ENCODE measurements around the gene SERTAD3. TPM values are rescaled to one million over a fixed set of nuclear protein-coding genes. Genes with fewer than 3 reads are reported as not detected.

The SERTAD3 gene
- total and polyA plus RNA-seq, 10 of the 15 experiments (the other 5 are each of a cell fraction or from before 2014, with no cell fraction given): 4.2 to 22.4 (median 13.7) TPM

DNA sequence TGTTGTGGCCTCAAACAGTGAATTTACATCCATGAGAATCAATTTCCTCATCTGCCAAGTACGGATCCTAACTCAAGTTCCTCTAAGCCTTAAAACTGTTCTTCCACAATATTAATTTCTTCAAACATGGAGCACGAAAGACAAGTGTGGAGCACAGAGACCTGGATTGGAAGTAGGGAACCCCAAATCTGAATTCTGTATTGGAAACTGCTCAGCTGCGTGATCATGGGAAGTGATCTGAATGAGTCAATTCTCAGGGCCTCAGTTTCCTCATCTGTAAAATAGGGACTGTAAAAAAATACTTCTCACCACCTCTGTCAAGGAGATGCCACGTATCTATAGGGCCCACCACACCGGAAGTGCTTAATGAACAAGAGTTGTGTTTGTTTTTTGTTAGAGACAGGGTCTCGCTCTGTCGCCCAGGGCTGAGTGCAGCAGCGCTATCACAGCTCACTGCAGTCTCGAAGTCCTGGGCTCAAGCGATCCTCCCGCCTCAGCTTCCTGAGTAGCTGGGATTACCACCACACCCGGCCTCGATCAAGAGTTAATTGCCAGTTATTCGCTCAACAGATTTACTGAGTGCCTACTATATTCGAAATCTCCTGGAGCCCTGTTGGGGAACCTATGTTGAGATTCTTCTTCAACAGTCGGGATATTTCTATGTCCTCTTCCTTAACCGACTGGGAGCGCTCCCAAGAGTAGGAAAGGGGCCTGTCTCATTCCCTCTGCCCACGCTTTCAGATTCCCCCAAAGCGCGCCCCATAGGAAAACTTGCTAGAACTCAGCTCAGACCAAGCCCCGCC, 1.6 kb downstream of the SERTAD3 start:
- H3K27me3 ChIP-seq (replicated peaks in 1 of 2; ENCODE audit: control insufficient read depth in 2 of 2, insufficient read depth in 2 of 2, low read length in 1 of 2): no peaks in the 10 kb centered on the region
- 5% methylated on average over 22 of the region's 22 CpGs for WGBS (ENCODE audit: insufficient coverage, insufficient replicate concordance, low lambda C conversion rate, missing lambda C conversion rate)
- RAD21 ChIA-PET (ENCODE audit: unreplicated experiment): interaction anchor here (0.7 to 3.3 kb wide), 15 partner anchors 9 to 335 kb away, joined by 3 to 35 read pairs (median 6); partner anchors contain the start of genes AKT2, BLVRB, C19orf47 and PLD3
- POLR2A ChIA-PET: interaction anchor here (0.5 to 4.7 kb wide), 22 partner anchors 8 to 311 kb away, joined by 3 to 55 read pairs (median 5); partner anchors contain the start of genes BLVRB, C19orf47, PLD3 and SERTAD1
- H3K4me1 ChIP-seq (ENCODE audit: control insufficient read depth, insufficient read depth, low read length): peaks cover 5% of the 10 kb centered on the region
- H3K79me2 ChIP-seq (ENCODE audit: control insufficient read depth, insufficient read depth, low read length): peaks cover 28% of the 10 kb centered on the region
- H3K9ac ChIP-seq (ENCODE audit: control insufficient read depth, insufficient read depth, low read length): peak overlapping the region; percentile 62
- no peak overlapping the region for H2AFZ ChIP-seq (ENCODE audit: control insufficient read depth, low read depth, low read length)
- peak overlapping the region; percentile 65 for H3K27ac ChIP-seq (ENCODE audit: control insufficient read depth, insufficient read depth)
- intact Hi-C loops (cut with micrococcal nuclease; ENCODE audit: unreplicated experiment): no loop called here
- peak overlapping the region; percentile 91 for H3K4me3 ChIP-seq
- CTCF ChIA-PET: interaction anchor here (1.0 to 4.6 kb wide), 9 partner anchors 8 to 303 kb away, joined by 3 to 40 read pairs (median 7); partner anchors contain the start of genes BLVRB and SERTAD1
- no peaks in the 10 kb centered on the region for H3K9me3 ChIP-seq (replicated peaks; ENCODE audit: control insufficient read depth, insufficient read depth, low read length)
- no peaks in the 10 kb centered on the region for H4K20me1 ChIP-seq (ENCODE audit: control insufficient read depth, insufficient read depth)
- peak overlapping the region; percentile 48 for H3K4me2 ChIP-seq (ENCODE audit: control insufficient read depth, insufficient read depth)
- DNase-seq (ENCODE audit: low read depth, low spot score): no peak
- FAIRE-seq: no peak
- H3K36me3 ChIP-seq (ENCODE audit: control insufficient read depth in 2 of 2, insufficient read depth in 2 of 2, low read length in 1 of 2): peaks cover 8 to 15% of the 10 kb centered on the region in 2 experiments; a peak in 3 of 4 replicates
- in situ Hi-C loops (cut with MboI): no loop called here
- TF ChIP-seq EGR1 (IDR thresholded peaks at IDR 0.05; ENCODE audit: borderline replicate concordance in 1 of 2, low read depth in 2 of 2, low read length in 2 of 2) (peak in 1 of 2 experiments; percentile 79; a peak in 2 of 3 replicates), IKZF2 (IDR thresholded peaks at IDR 0.05) (peak in 1 of 2 experiments; percentile 44; a peak in 3 of 4 replicates), ESRRA (IDR thresholded peaks at IDR 0.05; ENCODE audit: low read length) (no peak), DPF2 (IDR thresholded peaks at IDR 0.05) (0 out of 2 replicates have a peak, but pooled peaks have one; percentile 18), CBX3 (IDR thresholded peaks at IDR 0.05; ENCODE audit: borderline replicate concordance, low read depth) (no peak)
- TF ChIP-seq, protein P1, sequence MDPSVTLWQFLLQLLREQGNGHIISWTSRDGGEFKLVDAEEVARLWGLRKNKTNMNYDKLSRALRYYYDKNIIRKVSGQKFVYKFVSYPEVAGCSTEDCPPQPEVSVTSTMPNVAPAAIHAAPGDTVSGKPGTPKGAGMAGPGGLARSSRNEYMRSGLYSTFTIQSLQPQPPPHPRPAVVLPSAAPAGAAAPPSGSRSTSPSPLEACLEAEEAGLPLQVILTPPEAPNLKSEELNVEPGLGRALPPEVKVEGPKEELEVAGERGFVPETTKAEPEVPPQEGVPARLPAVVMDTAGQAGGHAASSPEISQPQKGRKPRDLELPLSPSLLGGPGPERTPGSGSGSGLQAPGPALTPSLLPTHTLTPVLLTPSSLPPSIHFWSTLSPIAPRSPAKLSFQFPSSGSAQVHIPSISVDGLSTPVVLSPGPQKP (IDR thresholded peaks at IDR 0.05; ENCODE audit: low read depth, low read length): 0 out of 2 replicates have a peak, but pooled peaks have one; percentile 24
- TF ChIP-seq, protein P2, sequence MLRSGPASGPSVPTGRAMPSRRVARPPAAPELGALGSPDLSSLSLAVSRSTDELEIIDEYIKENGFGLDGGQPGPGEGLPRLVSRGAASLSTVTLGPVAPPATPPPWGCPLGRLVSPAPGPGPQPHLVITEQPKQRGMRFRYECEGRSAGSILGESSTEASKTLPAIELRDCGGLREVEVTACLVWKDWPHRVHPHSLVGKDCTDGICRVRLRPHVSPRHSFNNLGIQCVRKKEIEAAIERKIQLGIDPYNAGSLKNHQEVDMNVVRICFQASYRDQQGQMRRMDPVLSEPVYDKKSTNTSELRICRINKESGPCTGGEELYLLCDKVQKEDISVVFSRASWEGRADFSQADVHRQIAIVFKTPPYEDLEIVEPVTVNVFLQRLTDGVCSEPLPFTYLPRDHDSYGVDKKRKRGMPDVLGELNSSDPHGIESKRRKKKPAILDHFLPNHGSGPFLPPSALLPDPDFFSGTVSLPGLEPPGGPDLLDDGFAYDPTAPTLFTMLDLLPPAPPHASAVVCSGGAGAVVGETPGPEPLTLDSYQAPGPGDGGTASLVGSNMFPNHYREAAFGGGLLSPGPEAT (IDR thresholded peaks at IDR 0.05; ENCODE audit: low read depth): peak; percentile 45; the same call in 1 of the 2 replicates
- BruUV-seq (replicated peaks): no TSS peak
- SMC1A ChIA-PET (ENCODE audit: uncharacterized antibody, unreplicated experiment): interaction anchor here (0.8 to 4.2 kb wide), 10 partner anchors 9 to 171 kb away, joined by 3 to 35 read pairs (median 8); partner anchors contain the start of gene SERTAD1
- ATAC-seq: no peak

Data from GM12878 (cell line).